ENCODE data around the gene PLAGL2.
"Not testable (repeated sequence)": the region's sequence is repeated elsewhere in the genome, so short reads cannot be mapped to it uniquely, and the experiment has no call there.

Gene PLAGL2

DNA sequence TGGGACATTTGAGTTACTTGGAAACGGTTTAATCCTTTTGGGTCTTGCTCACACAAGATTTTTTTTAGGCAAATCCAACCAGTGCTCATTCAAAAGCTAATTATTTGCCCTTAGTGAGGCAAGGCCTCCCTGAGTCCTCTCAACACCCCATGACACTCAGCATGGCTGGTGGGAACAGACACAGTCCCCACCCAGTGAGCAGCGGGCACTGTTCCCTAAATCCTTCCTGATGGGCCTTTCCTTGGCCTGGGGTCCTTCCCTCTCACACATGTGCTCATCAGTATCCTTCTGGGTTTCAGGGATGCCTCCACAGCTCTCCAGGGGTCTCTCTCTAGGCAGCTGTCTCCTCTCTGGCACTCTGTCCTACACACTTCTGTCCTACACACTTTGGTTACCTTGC lies 28.0 kb downstream of the PLAGL2 start:
- no peak for DNase-seq

DNA sequence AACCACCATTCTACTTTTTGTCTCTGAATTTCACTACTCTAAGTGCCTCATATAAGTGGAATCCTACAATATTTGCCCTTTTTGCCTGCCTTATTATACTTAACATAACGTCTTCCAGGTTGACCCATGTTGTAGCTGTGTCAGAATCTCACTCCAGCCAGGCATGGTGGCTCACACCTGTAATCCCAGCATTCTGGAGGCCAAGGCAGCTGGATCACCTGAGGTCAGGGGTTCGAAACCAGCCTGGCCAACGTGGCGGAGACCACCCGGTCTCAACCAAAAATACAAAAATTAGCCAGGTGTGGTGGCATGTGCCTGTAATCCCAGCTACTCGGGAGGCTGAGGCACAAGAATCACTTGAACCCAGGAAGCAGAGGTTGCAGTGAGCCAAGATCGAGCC lies 29.8 kb downstream of the PLAGL2 start:
- not testable (repeated sequence) for DNase-seq

GRCh38 chr20:32168184-32168910 lies 39.2 kb downstream of the PLAGL2 start:
- no peak for DNase-seq

GRCh38 chr20:32167552-32167951 lies 40.0 kb downstream of the PLAGL2 start:
- DNase-seq, result no peak

- DNase-seq, result no peak
Measured at GRCh38 chr20:32165836-32166545, 41.6 kb downstream of the PLAGL2 start.

DNA sequence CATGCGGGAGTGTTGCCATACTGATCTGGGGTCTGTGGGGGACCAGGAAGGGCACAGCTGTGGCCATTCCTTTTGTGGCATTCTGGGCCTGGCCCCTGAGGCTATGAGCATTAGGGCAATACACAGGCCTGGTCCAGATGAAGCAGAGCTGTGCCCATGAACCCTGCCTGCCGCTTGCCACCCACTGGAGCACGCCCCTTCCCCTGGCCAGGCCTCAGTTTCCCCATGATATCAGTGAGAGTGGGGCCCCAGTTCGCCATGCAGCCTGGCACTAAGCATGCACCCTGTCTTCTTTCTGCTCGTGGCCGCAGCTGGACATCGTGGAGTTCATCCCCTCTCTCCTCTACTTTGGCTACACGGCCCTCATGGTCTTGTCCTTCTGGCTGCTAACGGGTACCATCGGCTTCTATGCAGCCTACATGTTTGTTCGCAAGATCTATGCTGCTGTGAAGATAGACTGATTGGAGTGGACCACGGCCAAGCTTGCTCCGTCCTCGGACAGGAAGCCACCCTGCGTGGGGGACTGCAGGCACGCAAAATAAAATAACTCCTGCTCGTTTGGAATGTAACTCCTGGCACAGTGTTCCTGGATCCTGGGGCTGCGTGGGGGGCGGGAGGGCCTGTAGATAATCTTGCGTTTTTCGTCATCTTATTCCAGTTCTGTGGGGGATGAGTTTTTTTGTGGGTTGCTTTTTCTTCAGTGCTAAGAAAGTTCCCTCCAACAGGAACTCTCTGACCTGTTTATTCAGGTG lies 42.4 kb downstream of the PLAGL2 start:
- DNase-seq, result no peak

DNA sequence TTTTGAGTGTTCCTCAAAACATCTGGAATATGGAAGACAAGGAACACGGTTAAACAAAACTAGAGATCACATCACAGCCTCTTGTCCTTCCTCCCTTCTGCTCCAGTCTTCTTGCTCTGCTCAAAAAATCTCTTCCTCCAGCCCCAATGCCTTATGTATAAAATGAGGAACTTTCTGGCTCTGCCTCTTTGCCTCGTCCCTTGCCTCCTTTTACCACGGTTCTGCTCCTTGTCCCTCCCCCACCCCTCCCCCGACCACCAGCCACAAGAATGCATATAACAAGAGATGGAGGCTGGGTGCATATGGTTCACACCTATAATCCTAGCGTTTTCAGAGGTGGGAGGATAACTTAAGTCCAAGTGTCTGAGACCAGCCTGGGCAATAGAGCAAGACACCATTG lies 43.6 kb downstream of the PLAGL2 start:
- no peak for DNase-seq

- no peak for DNase-seq
Measured at GRCh38 chr20:32162351-32162750, 45.2 kb downstream of the PLAGL2 start.

- no peak for DNase-seq
Measured at GRCh38 chr20:32160341-32160740, 47.2 kb downstream of the PLAGL2 start.

GRCh38 chr20:32159766-32160221 lies 47.7 kb downstream of the PLAGL2 start:
- no peak for DNase-seq

GRCh38 chr20:32158943-32159660 lies 48.4 kb downstream of the PLAGL2 start:
- DNase-seq, result no peak

- DNase-seq, result no peak
Measured at GRCh38 chr20:32158351-32158750, 49.2 kb downstream of the PLAGL2 start.

DNA sequence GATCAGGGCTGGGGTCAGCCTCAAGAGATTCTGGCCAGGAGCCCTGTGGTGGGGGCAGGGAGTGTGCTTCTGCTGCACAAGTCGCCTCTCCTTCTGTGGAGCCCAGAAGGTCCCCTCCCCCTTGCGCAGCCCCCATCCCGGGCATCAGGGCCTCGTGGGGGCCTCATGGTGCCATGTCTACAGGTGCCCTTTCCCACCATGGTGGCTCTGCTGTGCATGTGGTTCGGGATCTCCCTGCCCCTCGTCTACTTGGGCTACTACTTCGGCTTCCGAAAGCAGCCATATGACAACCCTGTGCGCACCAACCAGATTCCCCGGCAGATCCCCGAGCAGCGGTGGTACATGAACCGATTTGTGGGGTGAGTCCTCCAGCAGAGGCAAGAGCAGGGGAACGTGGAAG lies 49.9 kb downstream of the PLAGL2 start:
- DNase-seq, result no peak

DNA sequence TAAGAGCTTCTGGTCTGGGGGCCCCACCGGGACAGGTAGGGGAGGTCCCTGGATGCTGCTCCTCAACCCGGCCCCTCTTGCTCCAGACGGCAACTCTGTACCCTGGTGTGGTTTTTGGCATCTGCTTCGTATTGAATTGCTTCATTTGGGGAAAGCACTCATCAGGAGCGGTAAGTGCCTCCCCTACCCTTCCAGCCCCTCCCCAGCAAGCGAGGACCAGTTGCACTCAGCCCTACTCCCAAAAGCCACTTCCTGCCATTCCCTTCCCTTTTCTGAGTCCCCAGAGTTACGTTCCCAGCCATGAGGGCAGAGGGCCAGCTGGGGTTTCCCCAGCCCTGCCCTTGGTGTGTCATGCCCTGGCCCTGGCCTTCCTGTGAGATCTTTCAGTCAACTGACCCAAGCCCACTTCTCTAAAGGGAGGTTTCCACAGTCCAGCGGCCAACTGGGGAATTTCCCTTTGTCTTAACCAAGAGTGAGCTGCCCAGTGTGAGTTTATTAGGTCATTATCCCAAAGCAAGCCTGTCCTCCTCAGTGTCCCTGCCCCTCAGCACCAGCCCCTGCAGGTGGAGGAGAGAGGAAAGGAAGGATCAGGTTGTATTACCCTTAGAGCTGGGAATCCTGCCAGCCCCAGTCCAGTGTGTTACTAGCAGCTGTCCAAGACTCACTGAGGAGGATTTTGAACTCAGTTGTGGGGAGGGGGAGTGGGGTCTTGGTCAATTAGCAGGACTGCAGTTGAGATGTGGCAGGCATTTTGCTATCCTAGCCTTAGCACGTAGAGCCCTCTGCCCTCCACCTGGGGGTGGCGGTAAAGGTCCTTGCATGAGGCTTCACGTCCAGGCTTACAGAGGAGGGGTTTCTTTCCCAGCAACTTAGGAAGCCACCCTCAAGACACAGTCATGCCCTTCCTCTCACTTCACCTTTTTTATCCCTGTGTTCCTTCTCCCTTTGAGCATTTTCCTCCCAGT lies 52.2 kb downstream of the PLAGL2 start:
- peak; percentile 87 for DNase-seq

- no peak for DNase-seq
Measured at GRCh38 chr20:32153771-32154170, 53.8 kb downstream of the PLAGL2 start.

DNA sequence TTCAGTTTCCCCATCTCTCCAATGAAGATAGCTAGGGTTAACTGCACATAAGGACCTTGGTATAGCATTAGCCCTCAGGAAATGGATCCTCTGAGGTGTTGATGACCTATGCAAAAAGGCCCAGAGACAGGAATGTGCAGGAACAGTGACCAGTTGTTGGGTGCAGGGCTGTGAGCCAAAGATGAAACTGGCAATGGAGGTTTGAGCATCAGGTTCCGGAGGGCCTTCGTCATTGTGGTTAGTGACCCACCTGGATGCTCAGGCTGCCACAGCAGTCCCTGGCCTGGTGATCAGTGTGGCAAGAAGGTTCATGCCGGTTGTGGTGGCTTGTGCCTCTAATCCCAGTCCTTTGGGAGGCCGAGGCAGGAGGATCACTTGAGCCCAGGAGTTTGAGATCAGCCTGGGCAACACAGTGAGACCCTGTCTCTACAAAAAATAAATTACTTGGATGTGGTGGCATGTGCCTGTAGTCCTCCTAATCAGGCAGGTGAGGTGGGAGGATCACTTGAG lies 54.3 kb downstream of the PLAGL2 start:
- no peak for DNase-seq

DNA sequence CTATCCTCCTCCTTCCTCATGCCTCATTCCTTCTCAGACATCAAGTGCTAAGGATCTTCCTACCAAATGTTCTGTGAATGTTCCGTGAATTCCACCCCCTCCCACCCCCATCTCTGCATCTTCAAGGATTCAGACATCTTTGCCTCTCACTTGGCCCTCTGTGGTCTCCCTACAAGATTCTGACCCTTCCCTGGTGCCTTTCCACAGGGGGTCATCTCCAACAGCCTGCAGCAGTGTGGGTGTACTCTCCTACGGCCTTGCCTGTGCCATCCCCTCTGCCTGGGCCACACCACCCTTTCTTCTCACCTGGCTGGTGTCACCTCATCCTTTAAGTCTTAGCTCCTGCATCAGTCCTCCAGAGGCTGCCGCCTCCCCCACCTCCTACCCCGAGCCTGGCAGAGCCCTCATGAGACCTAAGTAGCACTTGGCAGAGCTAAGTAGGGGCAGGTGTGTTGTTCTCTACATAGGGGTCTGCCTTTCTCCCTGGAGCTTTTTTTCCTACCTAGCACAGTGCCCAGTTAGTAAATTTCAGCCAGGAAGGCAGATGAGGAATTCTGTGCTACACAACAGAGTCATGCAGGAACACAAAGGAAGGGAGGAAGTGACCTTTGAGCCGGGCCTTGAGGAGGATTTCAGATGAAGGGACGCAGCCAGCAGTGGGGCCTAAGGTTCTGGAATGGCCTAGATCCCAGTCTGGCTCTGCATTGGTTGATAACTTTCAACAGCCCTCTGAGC lies 55.0 kb downstream of the PLAGL2 start:
- DNase-seq, result no peak

DNA sequence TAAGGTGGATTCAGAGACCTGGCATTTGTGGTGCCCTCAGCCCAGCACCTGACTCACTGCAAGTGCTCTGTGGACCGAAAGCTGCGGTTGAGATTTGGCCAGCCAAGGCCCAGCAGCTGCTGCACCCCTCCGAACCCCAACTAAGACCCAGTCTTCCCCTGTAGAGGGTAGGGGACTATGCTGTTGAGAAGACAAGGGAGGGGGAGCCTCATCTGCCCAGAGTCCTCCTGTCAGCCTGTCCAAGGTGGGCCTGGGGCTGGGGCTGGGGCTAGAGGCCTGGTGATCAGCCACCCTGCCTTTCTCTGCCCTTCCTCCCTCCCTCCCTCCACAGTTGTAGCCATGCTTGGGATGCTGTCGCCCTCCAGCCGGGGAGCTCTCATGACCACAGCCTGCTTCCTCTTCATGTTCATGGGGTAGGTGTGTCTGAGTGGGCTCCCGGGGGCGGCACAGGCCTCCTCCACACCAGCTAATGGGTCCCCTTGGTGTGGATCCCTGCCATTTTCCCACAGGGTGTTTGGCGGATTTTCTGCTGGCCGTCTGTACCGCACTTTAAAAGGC lies 57.2 kb downstream of the PLAGL2 start:
- DNase-seq, result no peak

DNA sequence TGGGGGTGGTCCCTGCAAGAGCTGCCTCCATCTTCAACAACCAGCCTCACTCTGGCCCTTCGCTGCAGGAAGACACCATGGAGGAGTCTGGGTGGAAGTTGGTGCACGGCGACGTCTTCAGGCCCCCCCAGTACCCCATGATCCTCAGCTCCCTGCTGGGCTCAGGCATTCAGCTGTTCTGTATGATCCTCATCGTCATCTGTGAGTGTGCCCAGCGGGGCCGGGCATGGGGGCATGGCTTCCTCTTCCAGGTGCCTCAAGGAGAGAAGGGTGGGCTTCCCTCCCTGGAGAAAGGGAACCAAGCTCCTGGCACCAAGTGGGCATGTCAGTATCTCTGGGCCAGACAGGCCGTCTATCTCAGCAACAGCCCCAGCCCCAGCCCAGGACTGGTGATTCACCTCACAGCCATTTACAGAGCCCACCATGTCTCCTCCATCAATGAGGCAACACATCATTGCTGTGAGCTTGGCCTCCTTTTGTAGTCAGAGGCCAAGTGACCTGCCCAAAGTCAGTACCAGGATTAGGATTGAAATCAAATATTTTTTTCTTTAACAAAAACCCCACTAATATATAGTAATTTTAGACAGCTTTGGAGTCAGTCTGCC lies 57.9 kb downstream of the PLAGL2 start:
- DNase-seq, result no peak

Measured in CD4-positive, alpha-beta T cell treated with Interleukin-15 for 1 hour (primary cell).